K562 (cell line): Measurements from ENCODE around the gene A1BG. TPM values are rescaled to one million over a fixed set of nuclear protein-coding genes. Genes with fewer than 3 reads are reported as not detected.

Source experiments
- DDX20 ChIP-seq: fragments of 450-650 bp; IDR thresholded peaks from 2 replicates; pipeline ENCODE4 v1.6.1; 2016; ENCODE audit warnings: missing genetic modification characterization, low read depth, mild to moderate bottlenecking, missing compliant biosample characterization, moderate library complexity
- GABPB2 ChIP-seq: fragments of 250-450 bp; sonication (Bioruptor Pico); conservative IDR thresholded peaks from 2 replicates; pipeline ENCODE4 v1.5.1; 2021; ENCODE audit warnings: mild to moderate bottlenecking
- KLF10 ChIP-seq: fragments of 250-450 bp; sonication (Bioruptor Pico); IDR thresholded peaks from 2 replicates; pipeline ENCODE4 v1.6.1; 2021; ENCODE audit warnings: matching md5 sums
- LARP7 ChIP-seq: fragments of 450-650 bp; IDR thresholded peaks from 2 replicates; pipeline ENCODE4 v1.6.1; 2016
- MAFG ChIP-seq: fragments of 450-650 bp; conservative IDR thresholded peaks from 2 replicates; pipeline ENCODE4 v1.6.1; 2016; ENCODE audit warnings: missing genetic modification characterization, missing compliant biosample characterization
- MED1 ChIP-seq: sonication (generic); formaldehyde crosslinking; IDR thresholded peaks from 2 replicates; pipeline ENCODE4 v1.8.1; 2023; ENCODE audit warnings: missing genetic modification reagents, borderline replicate concordance
- MTA1 ChIP-seq: fragments of 450-650 bp; IDR thresholded peaks from 2 replicates; pipeline ENCODE4 v1.6.1; 2017; ENCODE audit warnings: borderline replicate concordance
- NCOA1 ChIP-seq: fragments of 450-650 bp; IDR thresholded peaks from 2 replicates; pipeline ENCODE4 v1.6.1; 2016; ENCODE audit warnings: low read depth
- NCOR1 ChIP-seq: fragments of 450-650 bp; IDR thresholded peaks from 2 replicates; pipeline ENCODE4 v1.6.1; 2016; ENCODE audit warnings: mild to moderate bottlenecking, moderate library complexity
- PHF20 ChIP-seq: fragments of 450-650 bp; IDR thresholded peaks from 2 replicates; pipeline ENCODE4 v1.6.1; 2018; ENCODE audit not compliant: partially characterized antibody
- PKNOX1 ChIP-seq: fragments of 450-650 bp; IDR thresholded peaks from 2 replicates; pipeline ENCODE4 v1.6.1; 2016
- PTBP1 ChIP-seq: fragments of 200-400 bp; formaldehyde crosslinking; IDR thresholded peaks from 2 replicates; pipeline ENCODE4 v1.6.1; 2017; ENCODE audit warnings: low read depth, low read length
- PYGO2 ChIP-seq: fragments of 450-650 bp; IDR thresholded peaks from 2 replicates; pipeline ENCODE4 v1.6.1; 2016; ENCODE audit warnings: mild to moderate bottlenecking, missing genetic modification characterization, moderate library complexity, missing compliant biosample characterization
- RBM34 ChIP-seq: fragments of 200-400 bp; formaldehyde crosslinking; IDR thresholded peaks from 2 replicates; pipeline ENCODE4 v1.6.1; 2018; ENCODE audit warnings: low read length, borderline replicate concordance; ENCODE audit not compliant: insufficient read depth
- RBM39 ChIP-seq: fragments of 200-400 bp; formaldehyde crosslinking; optimal IDR thresholded peaks from 2 replicates; pipeline ENCODE3; 2018; ENCODE audit warnings: low read depth, low read length
- RNF2 ChIP-seq: sonication (generic); IDR thresholded peaks from 2 replicates; pipeline ENCODE4 v1.6.1; 2016
- SAFB2 ChIP-seq: fragments of 200-400 bp; formaldehyde crosslinking; IDR thresholded peaks from 2 replicates; pipeline ENCODE4 v1.6.1; 2018; ENCODE audit warnings: borderline replicate concordance, low read length, low read depth, moderate library complexity; ENCODE audit not compliant: severe bottlenecking
- SREBF1 ChIP-seq: fragments of 150-350 bp; IDR thresholded peaks from 2 replicates; pipeline ENCODE4 v1.6.1; 2014; ENCODE audit warnings: antibody characterized with exemption, low read depth, low read length, borderline replicate concordance
- XRCC5 ChIP-seq: fragments of 200-400 bp; formaldehyde crosslinking; IDR thresholded peaks from 2 replicates; pipeline ENCODE4 v1.6.1; 2017; ENCODE audit warnings: low read depth, mild to moderate bottlenecking, low read length
- YBX1 ChIP-seq: fragments of 450-650 bp; IDR thresholded peaks from 2 replicates; pipeline ENCODE4 v1.7.1; 2016; ENCODE audit warnings: mild to moderate bottlenecking
- ZBED1 ChIP-seq: IDR thresholded peaks from 2 replicates; pipeline ENCODE4 v1.6.1; 2014
- ZFP30 ChIP-seq: fragments of 250-450 bp; sonication (Bioruptor Pico); IDR thresholded peaks from 2 replicates; pipeline ENCODE4 v1.8.0; 2022; ENCODE audit warnings: moderate library complexity, mild to moderate bottlenecking, inconsistent platforms, borderline replicate concordance
- ZNF277 ChIP-seq: fragments of 250-450 bp; sonication (Bioruptor Pico); IDR thresholded peaks from 2 replicates; pipeline ENCODE4 v1.8.0; 2022; ENCODE audit warnings: inconsistent platforms, mild to moderate bottlenecking, moderate library complexity, borderline replicate concordance
- ZNF3 ChIP-seq: fragments of 250-450 bp; sonication (Bioruptor Pico); IDR thresholded peaks from 2 replicates; pipeline ENCODE4 v1.5.0; 2021; ENCODE audit warnings: mild to moderate bottlenecking, moderate library complexity
- ZNF444 ChIP-seq: fragments of 250-450 bp; sonication (Bioruptor Pico); IDR thresholded peaks from 2 replicates; pipeline ENCODE4 v1.4.0; 2020; ENCODE audit warnings: mild to moderate bottlenecking, moderate library complexity
- ZNF449 ChIP-seq: fragments of 250-450 bp; sonication (Bioruptor Pico); IDR thresholded peaks from 2 replicates; pipeline ENCODE4 v1.8.0; 2022; ENCODE audit warnings: moderate library complexity, mild to moderate bottlenecking, inconsistent platforms
- ZNF644 ChIP-seq: fragments of 200-800 bp; sonication (Bioruptor generic); IDR thresholded peaks from 2 replicates; pipeline ENCODE4 v1.6.1; 2016; ENCODE audit warnings: low read depth, missing genetic modification characterization, missing compliant biosample characterization
- polyA plus RNA-seq, 8 experiments: library from polyadenylated mRNA; depleted of rRNA in 4 of 8; stranded (reverse) in 5 of 8; unstranded in 3 of 8; fragments of >200 nt; fragmentation: Nextera tagmentation in 2 of 8; fragmentation: Illumina TruSeq in 1 of 8; extraction: Ambion mirVana in 2 of 8; extraction: Trizol in 1 of 8; gene quantifications; 2 replicates each; pipeline versions ENCODE4 v1.2.1 to v1.2.3, GENCODE V29; 2011 to 2014; ENCODE audit warnings: inconsistent platforms in 1 of 8, missing spikeins in 1 of 8
- total RNA-seq, 7 experiments: library from RNA; depleted of rRNA in 6 of 7; stranded (reverse); fragments of >200 nt in 6 of 7; fragmentation: Illumina TruSeq in 2 of 7; extraction: Trizol in 2 of 7; gene quantifications; 2 replicates each; pipeline versions ENCODE4 v1.2.1 to v1.2.3, GENCODE V29; 2011 to 2021; ENCODE audit warnings: low replicate concordance in 1 of 7

Gene A1BG
- total and polyA plus RNA-seq, 9 of the 15 experiments (the other 6 are each of a cell fraction or from before 2014, with no cell fraction given): 0.10 to 19.8 (median 2.6) TPM

- peak; percentile 21 for TF ChIP-seq PHF20
- no peak for TF ChIP-seq ZFP30 (CRISPR knock-in tag)
- no peak; the same call in 1 of the 2 replicates for TF ChIP-seq XRCC5
- no peak for TF ChIP-seq PYGO2
- TF ChIP-seq LARP7: no peak
- no peak for TF ChIP-seq YBX1
- TF ChIP-seq RBM39: no peak
- no peak for TF ChIP-seq ZNF3 (CRISPR knock-in tag)
- no peak for TF ChIP-seq ZNF277 (CRISPR knock-in tag)
- TF ChIP-seq DDX20 (tag): no peak
- TF ChIP-seq RBM34: no peak
- no peak for TF ChIP-seq KLF10 (CRISPR knock-in tag)
- no peak for TF ChIP-seq NCOA1
- no peak for TF ChIP-seq ZNF449 (CRISPR knock-in tag)
- TF ChIP-seq ZNF444: 0 out of 2 replicates have a peak, but pooled peaks have one; percentile 25
- no peak; the same call in 1 of the 2 replicates for TF ChIP-seq NCOR1
- peak; percentile 97 for TF ChIP-seq MTA1
- TF ChIP-seq PKNOX1: peak; percentile 83
- peak; percentile 85; the same call in 1 of the 2 replicates for TF ChIP-seq SREBF1
- no peak for TF ChIP-seq MED1 (CRISPR knock-in tag)
- no peak; the same call in 1 of the 2 replicates for TF ChIP-seq RNF2
- TF ChIP-seq MAFG (tag): no peak
- no peak for TF ChIP-seq SAFB2
- TF ChIP-seq ZNF644: no peak
- no peak for TF ChIP-seq PTBP1
- TF ChIP-seq GABPB2 (CRISPR knock-in tag): no peak
- no peak for TF ChIP-seq ZBED1
These were observed 47.9 kb upstream of the A1BG start (continued) for GRCh38 chr19:58400916-58401839.
